NCI-H1417 (cell line): ENCODE measurements around the gene CH25H.
"Not testable (repeated sequence)": the region's sequence is repeated elsewhere in the genome, so short reads cannot be mapped to it uniquely, and the experiment has no call there.

Experiments used
- DNase-seq, 3 experiments: peaks; one replicate each; lab custom pipeline; 2025; lab: John Stamatoyannopoulos, UW

CH25H gene, protein sequence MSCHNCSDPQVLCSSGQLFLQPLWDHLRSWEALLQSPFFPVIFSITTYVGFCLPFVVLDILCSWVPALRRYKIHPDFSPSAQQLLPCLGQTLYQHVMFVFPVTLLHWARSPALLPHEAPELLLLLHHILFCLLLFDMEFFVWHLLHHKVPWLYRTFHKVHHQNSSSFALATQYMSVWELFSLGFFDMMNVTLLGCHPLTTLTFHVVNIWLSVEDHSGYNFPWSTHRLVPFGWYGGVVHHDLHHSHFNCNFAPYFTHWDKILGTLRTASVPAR

DNA sequence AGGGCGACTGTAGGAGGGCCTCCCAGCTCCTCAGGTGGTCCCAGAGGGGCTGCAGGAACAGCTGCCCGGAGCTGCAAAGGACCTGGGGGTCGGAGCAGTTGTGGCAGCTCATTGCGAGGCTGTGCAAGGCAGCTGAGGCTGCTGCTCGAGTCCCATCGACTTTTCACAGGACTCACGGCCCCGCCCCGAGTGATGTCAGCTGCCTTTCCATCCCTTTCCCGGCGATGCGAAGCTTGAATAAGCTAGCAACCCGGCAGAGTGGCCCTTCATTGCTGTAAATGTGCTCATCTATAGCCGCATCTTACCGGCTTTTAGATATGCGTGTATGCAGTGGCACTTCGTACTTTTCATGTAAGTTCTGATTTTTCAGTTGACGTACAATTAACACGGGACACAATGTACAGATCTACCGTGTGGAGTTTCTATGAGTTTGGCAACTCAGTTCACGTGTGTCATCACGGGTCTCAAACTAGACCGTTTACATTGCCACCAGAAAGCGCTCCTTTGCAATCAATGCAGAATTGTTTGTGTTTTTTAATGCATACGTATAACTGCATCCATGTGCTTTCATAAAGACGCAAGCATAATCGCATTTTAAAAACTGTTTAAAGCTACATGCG, at the start of gene CH25H:
TSS of gene CH25H (minus strand) at position 137 of the 620 bp plus-strand sequence. CDS start at position 112, 25 bp downstream.
- peak; percentile 43 to 72 (median 63) for DNase-seq

DNA sequence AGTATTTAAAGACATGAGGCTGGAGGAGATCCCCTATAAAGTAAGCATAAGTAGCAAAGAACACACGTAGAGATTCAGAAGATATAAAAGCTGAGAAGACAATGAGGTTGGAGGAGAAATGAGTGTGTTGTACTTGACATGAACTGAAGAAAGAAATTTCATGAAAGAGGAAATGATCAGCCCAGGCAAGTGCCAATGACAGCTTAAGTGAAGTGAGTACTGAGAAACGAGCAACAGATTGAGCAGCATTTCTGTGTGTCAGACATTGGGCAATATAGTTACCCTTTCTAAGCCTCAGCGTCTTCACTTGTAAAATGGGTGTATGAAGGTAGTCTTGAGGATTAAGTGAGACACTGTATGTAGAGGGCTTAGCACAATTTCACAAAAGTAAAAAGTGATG, 49.2 kb upstream of the CH25H start:
- no peak for DNase-seq

DNA sequence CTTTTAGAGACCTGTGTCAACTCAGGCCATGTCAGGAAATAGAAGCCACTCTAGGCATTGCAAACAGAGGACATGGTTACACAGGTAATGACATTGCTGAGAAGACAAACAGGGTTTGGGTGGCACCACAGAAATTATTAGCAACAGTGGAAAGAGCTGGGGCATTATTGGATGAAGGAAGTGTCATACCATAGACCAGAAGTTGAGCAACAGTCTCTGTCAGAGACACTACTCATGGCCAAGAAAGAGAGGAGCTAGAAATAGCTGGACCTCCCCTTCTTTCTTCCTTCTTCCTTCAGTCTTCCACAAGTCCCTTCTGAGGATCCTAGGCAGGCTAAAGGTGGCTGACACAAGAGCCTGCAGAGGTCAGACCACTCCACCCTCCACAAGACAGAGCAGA, 48.7 kb upstream of the CH25H start:
- DNase-seq: no peak

DNA sequence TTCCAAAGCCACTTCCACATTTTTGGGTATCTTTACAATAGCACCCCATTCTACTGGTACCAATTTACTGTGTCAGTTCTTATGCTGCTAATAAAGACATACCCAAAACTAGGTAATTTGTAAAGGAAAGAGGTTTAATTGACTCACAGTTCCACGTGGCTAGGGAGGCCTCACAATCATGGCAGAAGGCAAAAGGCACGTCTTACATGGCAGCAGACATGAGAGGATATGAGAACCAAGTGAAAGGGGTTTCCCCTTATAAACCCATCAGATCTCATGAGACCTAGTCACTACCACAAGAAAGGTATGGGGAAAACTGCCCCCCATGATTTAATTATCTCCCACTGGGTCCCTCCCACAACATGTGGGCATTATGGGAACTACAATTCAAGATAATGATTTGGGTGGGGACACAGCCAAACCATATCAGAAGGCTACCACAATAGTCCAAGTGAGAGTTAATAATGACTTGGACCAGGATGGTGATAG, 48.0 kb upstream of the CH25H start:
- not testable (repeated sequence) for DNase-seq

DNA sequence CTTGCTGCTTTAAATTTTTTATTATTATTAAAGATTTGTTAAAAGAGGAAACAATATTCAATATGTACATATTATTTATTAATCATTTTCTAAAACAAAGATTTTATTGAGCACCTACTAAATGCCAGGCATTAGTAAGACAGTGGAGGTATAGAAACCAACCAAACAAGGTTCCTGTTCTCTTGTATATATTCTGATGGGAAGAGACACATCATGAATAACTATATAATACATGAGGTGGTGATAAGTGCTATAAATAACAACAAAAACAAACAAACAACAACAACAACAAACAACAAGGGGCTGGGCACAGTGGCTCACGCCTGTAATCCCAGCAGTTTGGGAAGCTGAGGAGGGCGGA, 45.1 kb upstream of the CH25H start:
- DNase-seq: no peak

DNA sequence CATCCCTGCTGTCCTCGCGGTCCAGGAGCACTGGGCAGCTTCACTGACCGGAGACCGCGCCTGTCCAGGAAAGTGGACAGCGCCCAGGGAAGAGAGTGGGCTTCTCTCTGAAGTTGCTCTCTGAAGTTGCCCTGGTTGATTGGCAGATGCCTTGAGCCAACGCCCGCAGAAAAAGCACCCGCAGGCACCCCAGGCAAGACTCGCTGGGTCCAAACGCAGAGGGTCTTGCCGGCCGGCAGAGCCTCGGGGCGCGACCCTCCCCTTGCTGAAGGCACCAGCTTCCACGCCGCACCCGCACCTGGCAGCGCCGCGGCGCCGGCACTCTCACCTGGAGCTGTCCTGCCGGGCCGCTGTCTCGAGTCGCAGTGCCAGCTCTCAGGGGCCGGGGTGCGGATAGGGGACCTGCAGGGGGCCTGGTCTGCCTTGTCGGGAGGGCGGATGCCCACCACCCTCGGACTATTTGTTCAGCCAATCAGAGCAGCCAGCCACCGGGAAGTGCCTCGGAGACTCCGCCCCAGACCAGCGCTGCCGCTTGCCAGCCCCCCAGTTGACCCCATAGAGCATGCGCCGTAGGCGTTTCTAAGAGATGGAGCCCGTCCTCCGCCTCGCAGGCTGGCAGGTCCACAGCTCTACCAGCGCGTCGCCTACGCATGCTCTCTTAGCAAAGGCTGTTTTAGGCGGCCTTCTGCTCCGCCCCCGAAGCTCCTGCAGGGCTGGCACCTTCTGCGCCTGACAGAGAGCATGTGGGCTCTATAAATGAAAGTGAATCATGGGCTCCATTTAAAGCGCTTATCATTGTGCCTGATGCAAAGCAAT, 44.5 kb upstream of the CH25H start, which contains the start of gene LIPA:
TSS of gene LIPA (minus strand) at position 367 of the 816 bp plus-strand sequence. CDS start 4,127 bp downstream, outside the sequence.
- DNase-seq: peak; percentile 87 to 97 (median 90)

DNA sequence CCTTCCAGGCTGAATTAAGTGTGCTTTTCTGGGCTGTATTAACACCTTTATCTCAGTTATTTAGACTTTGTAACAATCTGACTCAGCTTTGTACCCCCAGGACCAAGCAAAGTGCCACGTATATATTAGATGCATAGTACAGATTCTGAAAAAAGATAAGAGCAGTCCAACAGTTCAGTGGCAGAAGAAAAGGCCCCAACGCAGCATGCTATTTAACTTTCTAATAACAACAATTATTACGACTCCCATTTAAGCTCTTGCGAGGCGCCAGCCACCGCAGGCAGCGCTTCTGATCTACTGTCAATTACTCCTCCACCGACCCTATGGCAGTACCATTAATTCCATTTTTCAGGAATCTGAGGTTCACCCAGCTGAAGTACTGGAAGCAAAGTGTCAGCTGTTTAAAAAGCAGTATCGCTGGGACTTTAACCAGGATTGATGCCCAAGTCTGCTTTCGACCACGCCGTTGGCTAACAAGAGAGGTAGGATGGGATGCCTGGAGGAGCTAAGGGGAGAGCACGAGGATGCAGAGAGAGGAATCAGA, 43.8 kb upstream of the CH25H start:
- DNase-seq: peak in 2 of 3 experiments; percentile 55 to 69

DNA sequence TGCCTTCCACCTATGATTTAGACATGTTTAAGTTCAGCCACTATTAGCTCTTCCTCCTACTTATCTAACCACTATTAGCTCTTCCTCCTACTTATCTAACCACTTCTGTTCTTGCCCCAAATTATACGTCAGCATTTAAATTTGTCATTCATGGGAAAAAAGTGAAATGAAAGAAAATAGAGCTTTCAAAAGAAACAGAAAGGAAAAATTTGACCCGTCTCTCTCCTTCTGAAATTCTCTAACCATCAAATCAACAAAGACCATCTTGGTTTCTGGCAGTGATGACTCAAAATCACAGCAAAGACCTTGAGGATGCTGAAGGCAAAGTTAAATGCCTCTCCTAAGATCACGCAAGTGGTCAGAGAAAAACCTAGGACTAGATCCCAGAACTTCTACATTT, 41.9 kb upstream of the CH25H start:
- DNase-seq: no peak

DNA sequence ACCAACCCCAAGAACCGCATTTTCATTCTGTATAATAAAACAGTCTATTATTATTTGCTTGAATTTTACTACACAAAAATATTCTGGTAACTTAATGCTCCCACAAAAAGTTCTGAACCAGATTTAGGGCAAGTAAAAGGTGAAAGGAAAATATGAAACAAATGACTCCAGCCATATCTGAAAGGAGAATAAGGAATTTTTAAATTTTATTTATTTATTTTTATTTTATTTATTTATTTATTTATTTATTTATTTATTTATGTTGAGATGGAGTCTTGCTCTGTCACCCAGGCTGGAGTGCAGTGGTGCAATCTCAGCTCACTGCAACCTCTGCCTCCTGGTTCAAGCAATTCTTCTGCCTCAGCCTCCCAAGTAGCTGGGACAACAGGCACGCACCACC, 40.5 kb upstream of the CH25H start:
- DNase-seq: not testable (repeated sequence)

DNA sequence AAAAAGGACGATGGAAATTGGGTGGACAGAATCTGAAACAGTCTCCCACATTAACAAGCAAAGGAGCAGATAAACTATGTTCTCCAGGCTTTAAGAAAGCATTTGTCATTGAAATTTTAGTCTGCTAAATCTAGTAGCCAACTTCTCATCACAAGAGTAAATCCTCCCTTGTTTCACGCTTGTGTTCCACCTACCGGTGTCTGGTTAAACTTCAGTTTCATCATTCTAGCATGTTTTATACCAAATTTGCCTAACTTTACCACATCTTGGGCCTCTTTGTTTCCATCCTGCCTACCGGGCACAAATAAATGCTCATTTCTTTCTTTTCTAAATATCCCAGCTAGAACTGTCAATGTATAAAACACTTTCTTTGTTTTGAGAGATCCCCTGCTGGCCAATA, 38.7 kb upstream of the CH25H start:
- no peak for DNase-seq

DNA sequence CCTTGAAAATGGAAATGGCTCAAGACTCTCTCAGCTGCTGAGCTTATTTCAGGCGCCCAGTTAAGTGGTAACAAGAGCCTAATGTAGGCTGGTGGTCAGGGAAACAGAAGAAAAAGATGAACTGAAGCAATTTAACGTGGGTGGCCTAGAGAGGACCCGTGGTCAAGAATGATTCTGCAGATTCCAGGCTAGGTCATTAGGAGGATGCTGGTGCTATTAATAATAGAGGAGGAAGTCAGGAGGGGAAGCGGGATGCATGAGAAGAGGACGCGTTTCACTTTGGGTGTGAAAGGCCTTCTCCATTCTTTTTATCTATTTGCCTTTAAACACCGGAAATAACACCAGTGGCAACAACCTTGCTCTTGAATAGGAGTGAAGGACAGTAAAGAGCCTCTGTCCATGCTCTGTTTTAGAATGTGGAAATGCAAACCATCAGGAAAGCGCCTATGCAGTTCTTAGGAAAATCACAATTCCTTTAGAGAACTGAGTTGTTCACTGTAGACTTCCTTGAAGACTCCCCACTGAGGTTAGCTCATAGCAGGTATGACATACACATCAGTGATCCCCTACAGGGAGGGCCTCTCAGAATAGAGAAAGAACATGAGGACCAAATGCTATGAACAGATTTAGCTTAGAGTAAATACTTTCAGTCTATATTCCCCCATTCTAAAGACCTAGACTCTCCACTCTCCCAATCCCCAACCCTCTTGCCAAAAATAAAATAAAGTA, 35.9 kb upstream of the CH25H start:
- DNase-seq: no peak

DNA sequence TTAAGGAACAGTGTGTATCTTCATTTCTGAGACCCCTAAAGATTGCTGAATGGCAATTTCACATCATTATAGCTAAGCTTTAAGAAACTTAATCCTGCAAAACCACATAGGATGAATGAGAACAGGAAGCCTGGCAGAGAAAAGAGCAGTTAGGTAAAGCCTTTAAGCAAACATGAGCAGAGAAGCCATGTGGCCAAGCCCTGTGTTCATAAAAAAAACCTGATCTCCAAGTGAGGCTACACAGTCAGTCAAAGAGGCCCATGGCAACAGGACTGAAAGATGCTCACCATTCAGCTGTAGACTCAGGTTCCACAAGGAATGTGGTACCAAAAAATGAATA, 35.2 kb upstream of the CH25H start:
- DNase-seq: peak in 1 of 3 experiments; percentile 2

DNA sequence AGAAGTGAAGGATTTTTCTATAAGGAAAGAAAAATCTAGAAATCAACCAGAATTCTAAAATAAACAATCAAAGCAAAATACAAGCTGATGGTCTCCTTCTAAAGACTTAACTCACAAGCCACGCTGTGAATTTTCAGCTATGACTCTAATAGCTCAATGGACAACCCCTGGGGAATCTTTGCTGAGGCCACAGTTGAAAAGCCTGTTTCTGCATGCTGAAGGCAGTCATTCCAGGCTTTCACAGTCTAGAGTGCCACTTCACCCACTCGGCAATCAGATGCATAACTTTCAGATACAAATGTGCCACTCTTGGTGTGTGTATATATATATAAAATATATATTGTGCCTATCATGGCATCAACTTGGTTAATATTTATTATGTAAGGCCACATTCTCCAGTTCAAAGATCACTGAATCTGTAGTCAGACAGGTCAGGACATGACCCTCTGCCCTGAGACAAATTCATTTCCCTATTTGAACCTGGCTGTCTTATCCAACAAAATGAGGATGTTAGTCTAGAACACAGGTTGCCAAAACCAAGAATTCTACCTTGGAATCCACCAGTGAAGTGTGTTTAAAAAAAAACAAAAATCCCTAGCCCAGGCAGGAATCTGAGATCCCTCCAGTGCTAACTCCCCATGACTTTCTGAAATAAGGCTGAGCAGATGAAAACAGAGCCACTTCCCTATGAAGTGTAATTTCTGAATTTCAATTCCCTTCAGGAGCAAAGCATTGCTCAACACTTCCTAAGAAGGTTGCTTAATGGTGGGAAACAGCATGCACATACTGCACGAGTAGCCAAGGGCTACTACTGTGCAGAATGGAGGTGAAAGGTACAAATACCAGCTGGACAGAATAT, 34.6 kb upstream of the CH25H start:
- DNase-seq: no peak

DNA sequence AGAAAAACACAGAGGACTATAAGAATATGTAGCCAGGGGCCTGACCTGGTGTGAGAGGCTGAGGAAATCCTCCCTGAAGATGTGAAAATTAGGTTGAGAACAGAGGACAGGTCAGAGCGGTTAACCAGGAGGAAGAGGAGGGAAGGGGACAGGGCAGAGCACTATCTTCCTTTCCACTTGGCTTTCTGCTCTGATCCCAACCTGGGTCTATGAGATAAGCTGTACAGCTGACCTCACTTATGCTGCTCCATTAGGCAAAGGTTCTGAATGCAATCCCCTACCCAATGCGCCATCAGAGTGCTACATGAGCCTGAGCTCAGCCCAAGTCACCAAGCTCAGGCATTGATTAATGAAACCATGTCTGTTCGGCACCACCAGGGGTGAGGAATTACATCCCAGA, 33.9 kb upstream of the CH25H start:
- DNase-seq: no peak

DNA sequence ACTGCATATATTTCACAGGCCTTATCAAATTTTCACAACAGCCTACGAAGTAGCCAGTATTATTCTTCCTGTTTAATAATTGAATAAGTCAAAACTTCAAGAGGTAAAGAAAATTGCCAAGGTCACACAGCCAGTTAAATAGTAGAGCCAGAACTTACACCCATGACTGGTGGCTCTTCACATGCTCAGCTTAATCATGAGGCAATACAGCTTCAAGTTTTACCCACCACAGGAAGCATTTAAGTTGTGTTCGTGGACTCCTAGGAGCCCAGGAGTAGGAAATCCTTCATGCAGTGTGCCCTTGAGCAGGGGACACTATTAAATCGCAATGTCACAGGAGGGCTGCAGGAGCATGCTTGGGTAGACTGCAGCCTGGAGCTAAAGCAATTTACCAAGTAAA, 33.4 kb upstream of the CH25H start:
- no peak for DNase-seq

DNA sequence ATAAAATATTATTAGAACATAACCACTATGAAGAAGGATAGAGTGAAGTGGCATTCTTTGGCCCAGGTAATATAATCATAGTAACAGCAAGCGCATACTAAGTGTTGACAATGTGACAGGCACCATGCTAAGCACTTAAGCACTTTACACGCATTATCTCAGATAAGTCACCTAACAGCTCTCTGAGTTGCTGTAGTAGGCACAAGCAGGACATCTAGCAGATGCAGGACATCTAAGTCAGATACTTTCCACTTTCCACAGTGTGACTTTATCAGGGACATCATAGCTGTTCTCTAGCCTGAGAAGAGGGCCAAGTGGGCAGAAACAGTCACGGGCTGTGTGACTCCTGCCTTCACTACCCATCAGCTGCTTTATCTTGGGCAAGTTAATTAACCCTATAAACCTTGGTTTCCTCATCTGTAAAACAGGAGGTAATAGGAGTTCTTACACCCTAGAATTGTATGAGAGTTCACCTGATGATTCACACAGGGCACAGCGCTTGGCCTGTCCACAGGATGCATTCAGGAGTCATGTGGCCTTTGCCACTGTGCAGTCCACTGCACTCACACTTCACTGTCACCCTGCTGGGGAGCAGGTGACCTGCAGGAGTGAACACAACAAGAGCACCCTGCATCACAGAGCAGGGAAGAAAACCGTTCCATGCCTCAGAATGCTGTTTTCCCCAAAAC, 32.0 kb upstream of the CH25H start:
- DNase-seq: no peak

DNA sequence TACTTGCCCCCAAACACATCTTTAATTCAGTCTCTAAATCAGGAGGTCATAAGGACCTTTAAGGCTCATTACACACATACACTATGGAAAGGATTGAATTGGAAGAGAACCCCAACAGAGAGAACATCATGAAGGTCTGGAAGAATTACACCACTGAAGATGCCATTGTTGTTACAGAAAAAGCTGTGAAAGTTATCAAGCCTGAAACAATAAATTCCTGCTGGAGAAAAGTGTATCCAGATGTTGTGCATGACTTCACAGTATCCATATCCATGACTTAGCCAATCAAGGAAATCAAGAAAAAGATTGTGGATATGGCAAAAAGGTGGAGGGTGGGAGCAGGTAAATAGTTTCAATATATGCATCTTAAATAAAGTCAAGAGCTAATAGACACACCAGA, 30.7 kb upstream of the CH25H start:
- no peak for DNase-seq

DNA sequence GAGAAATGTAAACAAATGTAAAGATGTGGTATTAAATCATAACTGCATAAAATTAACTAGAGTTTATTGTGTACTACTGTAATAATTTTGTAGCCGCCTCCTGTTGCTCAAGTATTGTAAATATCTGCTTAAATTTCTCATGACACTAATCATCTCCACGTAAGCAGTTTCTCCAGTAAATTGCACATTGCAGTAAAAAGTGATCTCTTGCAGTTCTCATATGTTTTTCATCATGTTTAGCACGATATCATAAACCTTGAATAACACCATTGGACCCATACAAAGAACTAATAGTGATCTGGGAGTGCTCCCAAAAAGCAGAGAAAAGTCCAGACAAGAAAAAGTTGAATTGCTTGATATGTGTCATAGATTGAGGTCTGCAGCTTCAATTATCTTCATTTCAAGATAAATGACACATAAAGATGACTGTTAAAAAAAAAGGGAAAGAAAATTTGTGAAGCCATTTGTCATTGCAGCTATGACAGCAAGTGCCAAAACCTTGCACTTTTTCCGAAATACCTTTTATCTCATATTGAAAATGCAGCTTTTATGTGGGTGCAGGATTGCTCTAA, 29.2 kb upstream of the CH25H start:
- no peak for DNase-seq

DNA sequence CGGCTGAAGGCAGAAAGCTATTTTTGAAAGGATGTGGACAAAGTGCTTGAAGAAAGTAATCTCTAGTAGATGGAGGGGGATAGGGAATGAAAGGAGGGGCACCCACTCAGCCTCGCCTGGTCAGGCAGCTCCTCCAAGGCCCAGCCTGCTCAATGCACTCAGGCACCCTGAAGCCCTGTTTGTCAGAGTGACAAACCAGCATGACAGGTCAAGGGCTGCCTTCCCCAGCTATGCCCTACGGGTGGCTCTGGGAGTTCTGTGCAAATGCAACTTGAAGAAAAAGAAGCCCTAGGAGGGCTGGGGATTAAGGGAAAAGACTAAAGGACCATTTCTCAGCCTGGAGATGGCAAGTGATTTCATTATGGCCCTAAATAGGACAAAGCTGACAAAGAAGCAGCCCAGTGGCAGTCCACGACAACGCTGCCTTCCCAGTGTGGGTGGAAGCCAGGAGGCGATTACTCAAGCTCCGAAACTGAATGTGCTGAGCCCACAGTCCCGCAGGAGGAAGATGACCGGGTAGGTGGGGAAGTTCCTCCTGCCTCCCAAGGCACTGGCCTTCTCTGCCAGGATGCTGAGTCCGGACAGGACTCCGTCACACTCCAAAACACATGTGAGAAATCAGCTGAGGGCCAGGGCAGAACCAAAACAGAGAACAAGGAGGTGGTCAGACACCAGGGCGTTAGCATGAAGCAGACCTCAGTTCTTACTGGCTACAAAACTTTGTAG, 28.1 kb upstream of the CH25H start:
- DNase-seq: no peak
